Stimulated activated CD4-positive, alpha-beta T cell treated with anti-CD3 and anti-CD28 coated beads, Interleukin-4, amount 100 ng/mL, for 24 hours (primary cell): Measurements from ENCODE around the gene ACADS.

ENCODE experiments used
- DNase-seq: peaks from one replicate; pipeline ENCODE4 v3.0.0-alpha.2; 2020

The ACADS gene

GRCh38 chr12:120702637-120703036 is 23.0 kb upstream of the ACADS start:
- no peak for DNase-seq

- no peak for DNase-seq
Measured at GRCh38 chr12:120703311-120703942, 22.2 kb upstream of the ACADS start.

- no peak for DNase-seq
Measured at GRCh38 chr12:120705618-120706017, 20.0 kb upstream of the ACADS start.

- no peak for DNase-seq
Measured at GRCh38 chr12:120706029-120706428, 19.6 kb upstream of the ACADS start.

- DNase-seq: no peak
Measured at GRCh38 chr12:120708651-120709050, 17.0 kb upstream of the ACADS start.

GRCh38 chr12:120710031-120710804 is 15.4 kb upstream of the ACADS start, which contains the start of gene UNC119B:
UNC119B (plus strand) TSS chr12:120710458; CDS start chr12:120710475, 17 bp downstream.
- DNase-seq: peak; percentile 74

GRCh38 chr12:120710805-120711296 is 14.8 kb upstream of the ACADS start:
- DNase-seq: peak; percentile 22

GRCh38 chr12:120711411-120711810 is 14.2 kb upstream of the ACADS start:
- no peak for DNase-seq

GRCh38 chr12:120712610-120713009 is 13.0 kb upstream of the ACADS start:
- DNase-seq: no peak

- peak; percentile 84 for DNase-seq
Measured at GRCh38 chr12:120713861-120714482, 11.7 kb upstream of the ACADS start.

GRCh38 chr12:120718055-120718454 is 7.6 kb upstream of the ACADS start:
- DNase-seq: no peak

GRCh38 chr12:120719072-120719471 is 6.6 kb upstream of the ACADS start:
- DNase-seq: no peak

GRCh38 chr12:120719496-120720233 is 6.0 kb upstream of the ACADS start:
- DNase-seq: no peak

GRCh38 chr12:120720234-120720986 is 5.2 kb upstream of the ACADS start:
- DNase-seq: no peak

- DNase-seq: no peak
Measured at GRCh38 chr12:120720987-120721801, 4.4 kb upstream of the ACADS start.

- DNase-seq: no peak
Measured at GRCh38 chr12:120721866-120722265, 3.8 kb upstream of the ACADS start.

- no peak for DNase-seq
Measured at GRCh38 chr12:120722784-120723183, 2.8 kb upstream of the ACADS start.

- no peak for DNase-seq
Measured at GRCh38 chr12:120724720-120725119, 906 bp upstream of the ACADS start.

GRCh38 chr12:120725151-120725658 is 421 bp upstream of the ACADS start:
- DNase-seq: no peak

- DNase-seq: no peak
Measured at GRCh38 chr12:120726510-120726793, 826 bp downstream of the ACADS start.

- DNase-seq: no peak
Measured at GRCh38 chr12:120726961-120727360, 1.3 kb downstream of the ACADS start.
